ENCODE measurements around the gene WDR48. TPM values are rescaled to one million over a fixed set of nuclear protein-coding genes. Genes with fewer than 3 reads are reported as not detected.
A peak's percentile ranks its signal among the peaks of the same experiment; 100 is the strongest.

The WDR48 gene
- total and polyA plus RNA-seq, 2 experiments from 2014 or later = 27.2 to 54.3 TPM

GRCh38 chr3:39140341-39140971, 88.6 kb downstream of the WDR48 start (continued):
- TF ChIP-seq CTCF (conservative IDR thresholded peaks at IDR 0.05; ENCODE audit: low read depth in 2 of 2) = no peak
- no peak for TF ChIP-seq REST (IDR thresholded peaks at IDR 0.05; ENCODE audit: unreplicated experiment)
- no peak for TF ChIP-seq EZH2phosphoT487 (IDR thresholded peaks at IDR 0.05; ENCODE audit: unreplicated experiment)

GRCh38 chr3:39141171-39141995, 89.6 kb downstream of the WDR48 start:
- H4K20me1 ChIP-seq (replicated peaks; ENCODE audit: insufficient read depth) = peaks cover 7% of the 10 kb centered on the region
- Mint-ChIP-seq H3K4me1 (peaks cover 8% of the 10 kb centered on the region), H3K27me3 (ENCODE audit: insufficient read depth, low read depth, poor library complexity) (peaks cover 12% of the 10 kb centered on the region), H3K9me3 (no peaks in the 10 kb centered on the region), H3K36me3 (ENCODE audit: low read depth) (peaks cover 38% of the 10 kb centered on the region), H3K27ac (no peak overlapping the region), H3K4me3 (no peak overlapping the region)
- no peak overlapping the region for H3K4me3 ChIP-seq
- H3K79me2 ChIP-seq (replicated peaks; ENCODE audit: insufficient read depth) = 0 out of 2 replicates have a peak, but pooled peaks cover 6% of the 10 kb centered on the region
- no peaks in the 10 kb centered on the region for H3F3A ChIP-seq (replicated peaks; ENCODE audit: low read depth)
- H3K4me1 ChIP-seq (ENCODE audit: insufficient read depth) = 0 out of 2 replicates have a peak, but pooled peaks cover 2% of the 10 kb centered on the region
- no peak overlapping the region for H2AFZ ChIP-seq
- ATAC-seq (peak; percentile 16; the same call in 1 of the 3 replicates), DNase-seq (ENCODE audit: low spot score) (no peak)
- H3K27ac ChIP-seq (ENCODE audit: low read depth) = no peak overlapping the region
- H3K27me3 ChIP-seq (ENCODE audit: insufficient read depth) = no peaks in the 10 kb centered on the region
- no peak overlapping the region for H3K4me2 ChIP-seq
- H3K36me3 ChIP-seq (ENCODE audit: insufficient read depth) = peaks cover 17% of the 10 kb centered on the region; the same call in 1 of the 2 replicates
- no peaks in the 10 kb centered on the region for H3K9me2 ChIP-seq (ENCODE audit: insufficient read depth)
- TF ChIP-seq JUNB (IDR thresholded peaks at IDR 0.05; ENCODE audit: unreplicated experiment) = no peak
- TF ChIP-seq ZNF331 (CRISPR knock-in tag; IDR thresholded peaks at IDR 0.05; ENCODE audit: low read depth) = no peak
- no peak for TF ChIP-seq ZNF462 (CRISPR knock-in tag; IDR thresholded peaks at IDR 0.05)
- no peak for TF ChIP-seq EZH2phosphoT487 (IDR thresholded peaks at IDR 0.05; ENCODE audit: unreplicated experiment)
- TF ChIP-seq NANOG (IDR thresholded peaks at IDR 0.05; ENCODE audit: borderline replicate concordance) = no peak
- no peak for TF ChIP-seq CTCF (conservative IDR thresholded peaks at IDR 0.05; ENCODE audit: low read depth in 2 of 2)
- no peak for TF ChIP-seq CREB1 (CRISPR knock-in tag; IDR thresholded peaks at IDR 0.05; ENCODE audit: low read depth)

Data from GM23338 (cell line).